HCT116 (cell line): ENCODE measurements around the gene UBE2O. TPM values are rescaled to one million over a fixed set of nuclear protein-coding genes. Genes with fewer than 3 reads are reported as not detected.

Source experiments
- ATAC-seq: fragments of 200-7000 bp; cut with Tn5 transposase; 2 replicates; pipeline ENCODE4 v1.9.1; 2020; ENCODE audit warnings: mild to moderate bottlenecking, moderate library complexity
- BruUV-seq: library from RNA; stranded (reverse); fragments of 400-500 nt; replicated peaks from 2 replicates; lab custom pipeline; 2021; lab: Mats Ljungman, UMichigan
- CTCF ChIA-PET: fragments of 300-600 bp; sonication (Branson Sonifier 250); formaldehyde crosslinking; loops from one replicate; lab custom pipeline; 2021; ENCODE audit warnings: antibody characterized with exemption; lab: Charles Lee
- POLR2A ChIA-PET: fragments of 300-600, 350-600 bp; sonication (Branson Sonifier 250); formaldehyde crosslinking; loops from one replicate; lab custom pipeline; 2021; ENCODE audit warnings: antibody characterized with exemption; lab: Charles Lee
- RAD21 ChIA-PET, 2 experiments: fragments of 300-600 bp; sonication (Branson Sonifier 250); formaldehyde crosslinking; loops; one replicate each; lab custom pipeline; 2023; ENCODE audit warnings: low total read pairs in 2 of 2; ENCODE audit not compliant: uncharacterized antibody in 2 of 2, unreplicated experiment in 2 of 2, low non-redundant PET in 1 of 2; lab: Charles Lee
- DNase-seq: peaks from one replicate; pipeline ENCODE4 v3.0.0-alpha.2; 2010; ENCODE audit warnings: low read depth, low spot score
- H2AFZ ChIP-seq: fragments of 200-600 bp; shearing (Covaris generic), sonication (generic); 2 replicates; pipeline ENCODE4 v1.6.1; 2017; ENCODE audit warnings: low read depth, mixed run types, mixed read lengths, antibody characterized with exemption, low read length; ENCODE audit not compliant: poor library complexity, severe bottlenecking
- H3K27ac ChIP-seq: 2 replicates; pipeline ENCODE4 v1.5.1; 2012; ENCODE audit warnings: low read depth, low read length
- H3K27me3 ChIP-seq: fragments of 200-600 bp; sonication (generic); 2 replicates; pipeline ENCODE4 v1.6.1; 2016; ENCODE audit warnings: mixed run types, low read length, mixed read lengths; ENCODE audit not compliant: insufficient read depth
- H3K36me3 ChIP-seq, 2 experiments: fragments of 200-500 bp in 1 of 2; fragments of 200-600 bp in 1 of 2; sonication (Bioruptor generic) in 1 of 2; sonication (generic) in 1 of 2; 2 replicates each; pipeline versions ENCODE4 v1.5.1 to v1.6.1; 2014 to 2016; ENCODE audit warnings: low read length in 2 of 2, inconsistent platforms in 1 of 2, mixed read lengths in 1 of 2, mixed run types in 1 of 2; ENCODE audit not compliant: insufficient read depth in 2 of 2, control insufficient read depth in 1 of 2
- H3K4me1 ChIP-seq, 2 experiments: fragments of 200-600 bp in 1 of 2; sonication (generic) in 1 of 2; 2 replicates each; pipeline versions ENCODE4 v1.5.1 to v1.6.1; 2012 to 2017; ENCODE audit warnings: low read length in 2 of 2, inconsistent platforms in 1 of 2, mild to moderate bottlenecking in 1 of 2, mixed read lengths in 1 of 2, mixed run types in 1 of 2, moderate library complexity in 1 of 2; ENCODE audit not compliant: insufficient read depth in 2 of 2, control insufficient read depth in 1 of 2
- H3K4me2 ChIP-seq: fragments of 200-600 bp; sonication (generic); 2 replicates; pipeline ENCODE4 v1.6.1; 2017; ENCODE audit warnings: mixed run types, low read length, mixed read lengths
- H3K4me3 ChIP-seq, 2 experiments: fragments of 200-600 bp in 1 of 2; sonication (generic) in 1 of 2; replicated peaks in 1 of 2; 2 replicates each; pipeline ENCODE4 v1.5.1; 2011 to 2016; ENCODE audit warnings: low read length in 2 of 2, control low read depth in 1 of 2, low read depth in 1 of 2, mild to moderate bottlenecking in 1 of 2, mixed read lengths in 1 of 2, mixed run types in 1 of 2
- H3K79me2 ChIP-seq: fragments of 200-600 bp; sonication (generic); 2 replicates; pipeline ENCODE4 v1.6.1; 2017; ENCODE audit warnings: mild to moderate bottlenecking, mixed run types, low read length, moderate library complexity, mixed read lengths; ENCODE audit not compliant: insufficient read depth
- H3K9ac ChIP-seq: fragments of 200-600 bp; sonication (generic); 2 replicates; pipeline ENCODE4 v1.6.1; 2016; ENCODE audit warnings: low read length, mixed read lengths
- H3K9me2 ChIP-seq: fragments of 200-600 bp; sonication (generic), shearing (Covaris generic); 2 replicates; pipeline ENCODE4 v1.6.1; 2017; ENCODE audit warnings: mixed run types, mild to moderate bottlenecking, moderate library complexity; ENCODE audit not compliant: insufficient read depth
- H3K9me3 ChIP-seq, 2 experiments: fragments of 200-500 bp in 1 of 2; fragments of 200-600 bp in 1 of 2; sonication (Bioruptor generic) in 1 of 2; sonication (generic) in 1 of 2; 2 replicates each; pipeline ENCODE4 v1.6.1; 2014 to 2017; ENCODE audit warnings: low read length in 2 of 2, mixed read lengths in 2 of 2, inconsistent platforms in 1 of 2, low read depth in 1 of 2, mild to moderate bottlenecking in 1 of 2, mixed run types in 1 of 2, moderate library complexity in 1 of 2; ENCODE audit not compliant: control insufficient read depth in 1 of 2, insufficient read depth in 1 of 2
- H4K20me1 ChIP-seq: fragments of 200-600 bp; sonication (generic), shearing (Covaris generic); 2 replicates; pipeline ENCODE4 v1.6.1; 2017; ENCODE audit warnings: mixed run types, mild to moderate bottlenecking, moderate library complexity; ENCODE audit not compliant: insufficient read depth
- CBX3 ChIP-seq: IDR thresholded peaks from 2 replicates; pipeline ENCODE4 v1.6.1; 2012; ENCODE audit warnings: low read depth
- CTCF ChIP-seq, 3 experiments: fragments of 200-600 bp in 1 of 3; sonication (generic) in 1 of 3; IDR thresholded peaks in 2 of 3; conservative IDR thresholded peaks in 1 of 3; 2 replicates each; pipeline ENCODE4 v1.5.1; 2012 to 2017; ENCODE audit warnings: low read depth in 2 of 3, low read length in 2 of 3, antibody characterized with exemption in 1 of 3, borderline replicate concordance in 1 of 3, control low read depth in 1 of 3, mild to moderate bottlenecking in 1 of 3, mixed read lengths in 1 of 3, mixed run types in 1 of 3, moderate library complexity in 1 of 3; ENCODE audit not compliant: insufficient read depth in 1 of 3
- ELF1 ChIP-seq: IDR thresholded peaks from 2 replicates; pipeline ENCODE4 v1.6.1; 2012; ENCODE audit warnings: low read depth, borderline replicate concordance
- MAX ChIP-seq: IDR thresholded peaks from 2 replicates; pipeline ENCODE4 v1.6.1; 2012
- RAD21 ChIP-seq: IDR thresholded peaks from 2 replicates; pipeline ENCODE4 v1.6.1; 2012; ENCODE audit warnings: low read depth, mild to moderate bottlenecking
- REST ChIP-seq: IDR thresholded peaks from 2 replicates; pipeline ENCODE4 v1.6.1; 2012; ENCODE audit warnings: low read depth
- ZFX ChIP-seq: fragments of 450-650 bp; IDR thresholded peaks from 2 replicates; pipeline ENCODE4 v1.6.1; 2017
- intact Hi-C: fragments of 100-400 bp; cut with micrococcal nuclease; formaldehyde crosslinking; loops from 2 replicates; pipeline ENCODE4 v1.10.0; 2022
- total RNA-seq: library from RNA; stranded (reverse); gene quantifications from one replicate; pipeline ENCODE4 v1.2.1, GENCODE V29; 2021; ENCODE audit not compliant: unreplicated experiment

UBE2O gene
- total RNA-seq, 1 experiment from 2014 or later: 59.1 TPM

GRCh38 chr17:76365256-76365903, 87.6 kb downstream of the UBE2O start:
- peak overlapping the region; percentile 83 for H2AFZ ChIP-seq
- intact Hi-C loops: loop anchor here (1.0 kb wide), 1 partner anchor 18 kb away; no protein-coding TSS in a partner anchor
- H4K20me1 ChIP-seq: no peaks in the 10 kb centered on the region
- H3K9ac ChIP-seq: no peak overlapping the region
- no peaks in the 10 kb centered on the region for H3K36me3 ChIP-seq
- no peaks in the 10 kb centered on the region for H3K79me2 ChIP-seq
- no peaks in the 10 kb centered on the region for H3K9me3 ChIP-seq
- ATAC-seq (peak; percentile 93), DNase-seq (peak; percentile 57)
- no peaks in the 10 kb centered on the region for H3K27me3 ChIP-seq
- ChIA-PET POLR2A (interaction anchor here (0.5 to 5.0 kb wide), 8 partner anchors 10 to 1608 kb away, joined by 3 to 26 read pairs (median 3); partner anchors contain the start of gene PRPSAP1), CTCF (interaction anchor here (0.5 to 3.5 kb wide), 24 partner anchors 8 to 258 kb away, joined by 3 to 64 read pairs (median 5); partner anchors contain the start of genes PRPSAP1 and SPHK1), RAD21 (interaction anchor here (0.9 to 2.4 kb wide), 7 partner anchors 15 to 93 kb away, joined by 3 to 9 read pairs (median 3); partner anchors contain the start of gene SPHK1 (in 2 of the 2))
- no peak overlapping the region; a peak in 1 of 4 replicates for H3K4me3 ChIP-seq
- TF ChIP-seq MAX (no peak), RAD21 (peak; percentile 73), REST (no peak), CBX3 (no peak), ELF1 (no peak), CTCF (IDR thresholded peaks at IDR 0.05 in 2 of 3, conservative IDR thresholded peaks at IDR 0.05 in 1 of 3; ENCODE audit: borderline replicate concordance in 1 of 3, insufficient read depth in 1 of 3, low read depth in 2 of 3, low read length in 2 of 3) (peak; percentile 80 to 81 (median 80)), ZFX (no peak)
- H3K9me2 ChIP-seq: no peaks in the 10 kb centered on the region
- no TSS peak for BruUV-seq
- H3K4me1 ChIP-seq: peaks cover 10 to 16% of the 10 kb centered on the region in 2 experiments; a peak in 3 of 4 replicates
- H3K27ac ChIP-seq: no peak overlapping the region
- H3K4me2 ChIP-seq: peak overlapping the region; percentile 47
